Skeletal muscle satellite cell (primary cell): ENCODE results near the gene LRRIQ1.

Experiments used
- H3K27me3 ChIP-seq: 2 replicates; pipeline ENCODE4 v1.7.0; 2013; ENCODE audit warnings: low read length; ENCODE audit not compliant: control insufficient read depth, insufficient read depth
- H3K36me3 ChIP-seq: 2 replicates; pipeline ENCODE4 v1.7.0; 2013; ENCODE audit warnings: mild to moderate bottlenecking, control low read depth, low read length; ENCODE audit not compliant: insufficient read depth
- H3K4me1 ChIP-seq: 2 replicates; pipeline ENCODE4 v1.7.0; 2013; ENCODE audit warnings: low read length; ENCODE audit not compliant: control insufficient read depth, insufficient read depth
- H3K4me2 ChIP-seq: 2 replicates; pipeline ENCODE4 v1.7.0; 2013; ENCODE audit warnings: mild to moderate bottlenecking, low read length
- H3K4me3 ChIP-seq: 2 replicates; pipeline ENCODE4 v1.7.0; 2013; ENCODE audit warnings: low read length
- H3K9ac ChIP-seq: 2 replicates; pipeline ENCODE4 v1.7.0; 2013; ENCODE audit warnings: mild to moderate bottlenecking, low read depth, low read length, moderate library complexity
- H3K9me3 ChIP-seq: replicated peaks from 2 replicates; pipeline ENCODE4 v1.7.0; 2013; ENCODE audit warnings: mild to moderate bottlenecking, control low read depth, low read length

The LRRIQ1 gene

GRCh38 chr12:85147331-85147730 lies 111.2 kb downstream of the LRRIQ1 start:
- H3K9me3 ChIP-seq: no peaks in the 10 kb centered on the region

GRCh38 chr12:85152311-85152729 lies 116.2 kb downstream of the LRRIQ1 start:
- Histone ChIP-seq H3K9ac (no peak overlapping the region), H3K36me3 (no peaks in the 10 kb centered on the region), H3K4me1 (no peaks in the 10 kb centered on the region), H3K4me2 (no peak overlapping the region), H3K9me3 (no peaks in the 10 kb centered on the region), H3K4me3 (no peak overlapping the region), H3K27me3 (no peaks in the 10 kb centered on the region)

More at GRCh38 chr12:85147331-85147730, 111.2 kb downstream of the LRRIQ1 start:
- Histone ChIP-seq H3K4me3 (no peak overlapping the region), H3K27me3 (no peaks in the 10 kb centered on the region), H3K9ac (no peak overlapping the region), H3K4me1 (no peaks in the 10 kb centered on the region), H3K4me2 (no peak overlapping the region), H3K36me3 (no peaks in the 10 kb centered on the region)

GRCh38 chr12:85155791-85156190 lies 119.6 kb downstream of the LRRIQ1 start:
- no peak overlapping the region for H3K4me2 ChIP-seq
- no peaks in the 10 kb centered on the region for H3K9me3 ChIP-seq
- no peak overlapping the region for H3K9ac ChIP-seq
- H3K27me3 ChIP-seq: no peaks in the 10 kb centered on the region
- no peaks in the 10 kb centered on the region for H3K4me1 ChIP-seq
- no peaks in the 10 kb centered on the region for H3K36me3 ChIP-seq
- no peak overlapping the region for H3K4me3 ChIP-seq

- no peak overlapping the region for H3K4me3 ChIP-seq
- H3K9ac ChIP-seq: no peak overlapping the region
- no peaks in the 10 kb centered on the region for H3K27me3 ChIP-seq
- no peaks in the 10 kb centered on the region for H3K36me3 ChIP-seq
- no peaks in the 10 kb centered on the region for H3K9me3 ChIP-seq
- H3K4me2 ChIP-seq: no peak overlapping the region
- no peaks in the 10 kb centered on the region for H3K4me1 ChIP-seq
Observed at GRCh38 chr12:85156569-85156968, 120.4 kb downstream of the LRRIQ1 start.

GRCh38 chr12:85157035-85157603 lies 121.0 kb downstream of the LRRIQ1 start:
- H3K9ac ChIP-seq: no peak overlapping the region
- H3K9me3 ChIP-seq: no peaks in the 10 kb centered on the region
- no peaks in the 10 kb centered on the region for H3K36me3 ChIP-seq
- H3K27me3 ChIP-seq: no peaks in the 10 kb centered on the region
- H3K4me2 ChIP-seq: no peak overlapping the region
- no peaks in the 10 kb centered on the region for H3K4me1 ChIP-seq
- no peak overlapping the region for H3K4me3 ChIP-seq

- Histone ChIP-seq H3K9me3 (no peaks in the 10 kb centered on the region), H3K4me1 (no peaks in the 10 kb centered on the region), H3K4me2 (no peak overlapping the region), H3K4me3 (no peak overlapping the region), H3K9ac (no peak overlapping the region), H3K36me3 (no peaks in the 10 kb centered on the region), H3K27me3 (no peaks in the 10 kb centered on the region)
Observed at GRCh38 chr12:85163752-85164321, 127.7 kb downstream of the LRRIQ1 start.

- Histone ChIP-seq H3K9me3 (no peaks in the 10 kb centered on the region), H3K4me1 (peaks cover 10% of the 10 kb centered on the region), H3K9ac (no peak overlapping the region), H3K36me3 (no peaks in the 10 kb centered on the region), H3K4me2 (no peak overlapping the region), H3K27me3 (no peaks in the 10 kb centered on the region), H3K4me3 (no peak overlapping the region)
Observed at GRCh38 chr12:85179680-85180270, 143.6 kb downstream of the LRRIQ1 start.

GRCh38 chr12:85182699-85183098 lies 146.5 kb downstream of the LRRIQ1 start:
- no peaks in the 10 kb centered on the region for H3K27me3 ChIP-seq
- H3K4me2 ChIP-seq: no peak overlapping the region
- no peak overlapping the region for H3K4me3 ChIP-seq
- H3K36me3 ChIP-seq: no peaks in the 10 kb centered on the region
- no peak overlapping the region for H3K9ac ChIP-seq
- H3K4me1 ChIP-seq: peaks cover 10% of the 10 kb centered on the region
- no peaks in the 10 kb centered on the region for H3K9me3 ChIP-seq

- Histone ChIP-seq H3K36me3 (no peaks in the 10 kb centered on the region), H3K4me2 (no peak overlapping the region), H3K9ac (no peak overlapping the region), H3K4me1 (peaks cover 10% of the 10 kb centered on the region), H3K4me3 (no peak overlapping the region), H3K27me3 (no peaks in the 10 kb centered on the region), H3K9me3 (no peaks in the 10 kb centered on the region)
Observed at GRCh38 chr12:85183855-85184254, 147.7 kb downstream of the LRRIQ1 start.

- Histone ChIP-seq H3K9me3 (no peaks in the 10 kb centered on the region), H3K4me1 (no peaks in the 10 kb centered on the region), H3K4me3 (no peak overlapping the region), H3K4me2 (no peak overlapping the region), H3K36me3 (no peaks in the 10 kb centered on the region), H3K27me3 (no peaks in the 10 kb centered on the region), H3K9ac (no peak overlapping the region)
Observed at GRCh38 chr12:85186236-85186635, 150.1 kb downstream of the LRRIQ1 start.

- Histone ChIP-seq H3K9ac (no peak overlapping the region), H3K36me3 (no peaks in the 10 kb centered on the region), H3K9me3 (no peaks in the 10 kb centered on the region), H3K4me1 (no peaks in the 10 kb centered on the region), H3K4me3 (no peak overlapping the region), H3K27me3 (no peaks in the 10 kb centered on the region), H3K4me2 (no peak overlapping the region)
Observed at GRCh38 chr12:85188619-85189018, 152.5 kb downstream of the LRRIQ1 start.

- Histone ChIP-seq H3K4me2 (no peak overlapping the region), H3K9ac (no peak overlapping the region), H3K36me3 (no peaks in the 10 kb centered on the region), H3K4me3 (no peak overlapping the region), H3K27me3 (no peaks in the 10 kb centered on the region), H3K4me1 (no peaks in the 10 kb centered on the region), H3K9me3 (no peaks in the 10 kb centered on the region)
Observed at GRCh38 chr12:85190728-85191127, 154.6 kb downstream of the LRRIQ1 start.
